RWPE2 (cell line): ENCODE data around the gene RHO.

Experiments
- ATAC-seq: fragments of 200-7000 bp; cut with Tn5 transposase; 3 replicates; pipeline ENCODE4 v1.9.1; 2021; ENCODE audit warnings: low read depth
- DNase-seq: peaks from one replicate; pipeline ENCODE4 v3.0.0-alpha.2; 2020; ENCODE audit warnings: low spot score
- H3K27ac ChIP-seq: fragments of 450-650 bp; 2 replicates; pipeline ENCODE4 v1.5.1; 2017; ENCODE audit warnings: mild to moderate bottlenecking; ENCODE audit not compliant: poor library complexity, severe bottlenecking
- H3K27me3 ChIP-seq: fragments of 250-450 bp; sonication (Bioruptor Pico); 2 replicates; pipeline ENCODE4 v1.5.1; 2021; ENCODE audit warnings: mild to moderate bottlenecking, moderate library complexity; ENCODE audit not compliant: insufficient read depth, poor library complexity, severe bottlenecking
- H3K36me3 ChIP-seq: fragments of 250-450 bp; sonication (Bioruptor Pico); 2 replicates; pipeline ENCODE4 v1.5.1; 2020; ENCODE audit warnings: low read depth, mild to moderate bottlenecking, moderate library complexity
- H3K4me1 ChIP-seq: fragments of 250-450 bp; sonication (Bioruptor Pico); 2 replicates; pipeline ENCODE4 v1.5.1; 2021; ENCODE audit warnings: mild to moderate bottlenecking, moderate library complexity; ENCODE audit not compliant: insufficient read depth, poor library complexity, severe bottlenecking
- H3K4me3 ChIP-seq: fragments of 250-450 bp; sonication (Bioruptor Pico); 2 replicates; pipeline ENCODE4 v1.5.1; 2021; ENCODE audit warnings: mild to moderate bottlenecking, moderate library complexity; ENCODE audit not compliant: severe bottlenecking
- H3K9me3 ChIP-seq: fragments of 250-450 bp; sonication (Bioruptor Pico); 2 replicates; pipeline ENCODE4 v1.5.1; 2021; ENCODE audit warnings: mild to moderate bottlenecking, moderate library complexity; ENCODE audit not compliant: severe bottlenecking
- TF ChIP-seq, protein P1 (sequence below): fragments of 450-650 bp; IDR thresholded peaks from one replicate; pipeline ENCODE4 v1.5.1; 2017; ENCODE audit warnings: mild to moderate bottlenecking, moderate library complexity; ENCODE audit not compliant: poor library complexity, severe bottlenecking

RHO gene

GRCh38 chr3:129549006-129549800 is 20.8 kb downstream of the RHO start:
- TF ChIP-seq, protein P1, sequence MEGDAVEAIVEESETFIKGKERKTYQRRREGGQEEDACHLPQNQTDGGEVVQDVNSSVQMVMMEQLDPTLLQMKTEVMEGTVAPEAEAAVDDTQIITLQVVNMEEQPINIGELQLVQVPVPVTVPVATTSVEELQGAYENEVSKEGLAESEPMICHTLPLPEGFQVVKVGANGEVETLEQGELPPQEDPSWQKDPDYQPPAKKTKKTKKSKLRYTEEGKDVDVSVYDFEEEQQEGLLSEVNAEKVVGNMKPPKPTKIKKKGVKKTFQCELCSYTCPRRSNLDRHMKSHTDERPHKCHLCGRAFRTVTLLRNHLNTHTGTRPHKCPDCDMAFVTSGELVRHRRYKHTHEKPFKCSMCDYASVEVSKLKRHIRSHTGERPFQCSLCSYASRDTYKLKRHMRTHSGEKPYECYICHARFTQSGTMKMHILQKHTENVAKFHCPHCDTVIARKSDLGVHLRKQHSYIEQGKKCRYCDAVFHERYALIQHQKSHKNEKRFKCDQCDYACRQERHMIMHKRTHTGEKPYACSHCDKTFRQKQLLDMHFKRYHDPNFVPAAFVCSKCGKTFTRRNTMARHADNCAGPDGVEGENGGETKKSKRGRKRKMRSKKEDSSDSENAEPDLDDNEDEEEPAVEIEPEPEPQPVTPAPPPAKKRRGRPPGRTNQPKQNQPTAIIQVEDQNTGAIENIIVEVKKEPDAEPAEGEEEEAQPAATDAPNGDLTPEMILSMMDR, result no peak
- H3K9me3 ChIP-seq, result no peaks in the 10 kb centered on the region
- H3K27ac ChIP-seq, result no peak overlapping the region
- H3K4me1 ChIP-seq, result no peaks in the 10 kb centered on the region
- no peak overlapping the region for H3K4me3 ChIP-seq
- no peaks in the 10 kb centered on the region for H3K36me3 ChIP-seq
- peak; percentile 91 for ATAC-seq
- H3K27me3 ChIP-seq, result no peaks in the 10 kb centered on the region
- DNase-seq, result no peak

DNA sequence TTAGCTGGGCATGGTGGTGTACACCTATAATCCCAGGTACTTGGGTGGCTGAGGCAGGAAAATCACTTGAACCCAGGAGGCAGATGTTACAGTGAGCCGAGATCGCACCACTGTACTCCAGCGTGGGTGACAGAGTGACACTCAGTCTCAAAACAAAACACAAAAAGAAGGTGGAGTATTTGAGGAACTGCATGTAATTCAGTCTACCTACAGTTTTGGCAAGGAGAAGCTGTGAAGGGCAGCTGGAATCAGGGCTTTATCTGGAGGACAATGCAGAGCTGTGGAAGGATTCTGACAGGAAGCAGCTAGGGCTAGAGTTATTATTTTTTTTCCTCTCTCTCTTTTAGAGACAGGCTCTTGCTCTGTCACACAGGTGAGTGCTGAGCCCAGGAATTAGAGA is 21.4 kb downstream of the RHO start:
- ATAC-seq, result no peak
- Histone ChIP-seq H3K9me3 (no peaks in the 10 kb centered on the region), H3K4me3 (no peak overlapping the region), H3K4me1 (no peaks in the 10 kb centered on the region), H3K36me3 (no peaks in the 10 kb centered on the region), H3K27me3 (no peaks in the 10 kb centered on the region), H3K27ac (no peak overlapping the region)
- no peak for DNase-seq
- TF ChIP-seq, protein P1, result no peak

- no peaks in the 10 kb centered on the region for H3K4me1 ChIP-seq
Measured at GRCh38 chr3:129552287-129553050, 24.0 kb downstream of the RHO start.

GRCh38 chr3:129553171-129553570 is 24.7 kb downstream of the RHO start:
- Histone ChIP-seq H3K27ac (no peak overlapping the region), H3K27me3 (no peaks in the 10 kb centered on the region), H3K9me3 (no peaks in the 10 kb centered on the region), H3K4me3 (no peak overlapping the region), H3K36me3 (no peaks in the 10 kb centered on the region), H3K4me1 (no peaks in the 10 kb centered on the region)
- ATAC-seq (no peak), DNase-seq (no peak)
- TF ChIP-seq, protein P1, result no peak

More at GRCh38 chr3:129552287-129553050, 24.0 kb downstream of the RHO start:
- no peaks in the 10 kb centered on the region for H3K9me3 ChIP-seq
- no peak for ATAC-seq
- H3K27me3 ChIP-seq, result no peaks in the 10 kb centered on the region
- H3K36me3 ChIP-seq, result no peaks in the 10 kb centered on the region
- TF ChIP-seq, protein P1, result no peak
- no peak for DNase-seq
- H3K4me3 ChIP-seq, result no peak overlapping the region
- H3K27ac ChIP-seq, result no peak overlapping the region
